ENCODE measurements around the gene PLSCR1.

The PLSCR1 gene

DNA sequence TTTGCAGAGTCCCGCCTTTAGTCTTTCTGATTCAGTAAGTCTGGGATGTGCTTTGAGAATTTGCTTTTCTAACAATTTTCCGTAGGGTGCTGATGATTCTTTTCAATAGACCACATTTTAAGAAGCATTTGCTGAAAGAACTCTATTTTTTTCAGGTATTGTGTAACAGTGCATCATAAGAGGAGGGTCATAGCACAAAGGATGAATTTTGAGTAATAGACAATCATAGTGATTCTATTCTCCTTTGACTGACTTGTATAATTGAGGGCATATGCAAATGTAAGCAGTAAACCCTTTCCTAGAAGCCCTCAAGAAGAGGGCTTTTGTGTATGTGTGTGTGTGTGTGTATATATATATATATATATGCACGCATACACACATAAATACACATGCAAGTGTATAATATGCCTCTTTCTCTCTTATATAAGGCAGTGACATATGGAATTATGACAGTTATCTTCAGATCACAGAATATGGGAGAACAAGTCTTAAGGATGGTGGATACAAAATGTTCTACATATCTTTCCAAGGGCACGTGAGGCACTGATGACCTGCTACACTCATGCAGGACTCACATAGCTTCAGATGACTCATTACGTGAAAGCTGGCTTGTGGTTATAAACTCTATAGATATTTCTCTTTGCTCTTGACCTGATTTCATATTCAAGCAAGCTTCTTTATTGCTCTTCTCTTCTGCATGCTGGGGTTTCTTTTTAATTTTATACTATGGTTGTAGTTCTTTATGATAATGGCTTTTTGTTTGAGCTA is 6.5 kb upstream of the PLSCR1 start:
- TF ChIP-seq, protein P1, sequence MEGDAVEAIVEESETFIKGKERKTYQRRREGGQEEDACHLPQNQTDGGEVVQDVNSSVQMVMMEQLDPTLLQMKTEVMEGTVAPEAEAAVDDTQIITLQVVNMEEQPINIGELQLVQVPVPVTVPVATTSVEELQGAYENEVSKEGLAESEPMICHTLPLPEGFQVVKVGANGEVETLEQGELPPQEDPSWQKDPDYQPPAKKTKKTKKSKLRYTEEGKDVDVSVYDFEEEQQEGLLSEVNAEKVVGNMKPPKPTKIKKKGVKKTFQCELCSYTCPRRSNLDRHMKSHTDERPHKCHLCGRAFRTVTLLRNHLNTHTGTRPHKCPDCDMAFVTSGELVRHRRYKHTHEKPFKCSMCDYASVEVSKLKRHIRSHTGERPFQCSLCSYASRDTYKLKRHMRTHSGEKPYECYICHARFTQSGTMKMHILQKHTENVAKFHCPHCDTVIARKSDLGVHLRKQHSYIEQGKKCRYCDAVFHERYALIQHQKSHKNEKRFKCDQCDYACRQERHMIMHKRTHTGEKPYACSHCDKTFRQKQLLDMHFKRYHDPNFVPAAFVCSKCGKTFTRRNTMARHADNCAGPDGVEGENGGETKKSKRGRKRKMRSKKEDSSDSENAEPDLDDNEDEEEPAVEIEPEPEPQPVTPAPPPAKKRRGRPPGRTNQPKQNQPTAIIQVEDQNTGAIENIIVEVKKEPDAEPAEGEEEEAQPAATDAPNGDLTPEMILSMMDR (IDR thresholded peaks at IDR 0.05; ENCODE audit: low read depth, low read length), result no peak
- peak; percentile 82 to 91 for DNase-seq (ENCODE audit: low read depth in 2 of 2)
- no peak overlapping the region for H3K4me3 ChIP-seq (replicated peaks in 1 of 2; ENCODE audit: low read depth in 2 of 2, low read length in 2 of 2)

DNA sequence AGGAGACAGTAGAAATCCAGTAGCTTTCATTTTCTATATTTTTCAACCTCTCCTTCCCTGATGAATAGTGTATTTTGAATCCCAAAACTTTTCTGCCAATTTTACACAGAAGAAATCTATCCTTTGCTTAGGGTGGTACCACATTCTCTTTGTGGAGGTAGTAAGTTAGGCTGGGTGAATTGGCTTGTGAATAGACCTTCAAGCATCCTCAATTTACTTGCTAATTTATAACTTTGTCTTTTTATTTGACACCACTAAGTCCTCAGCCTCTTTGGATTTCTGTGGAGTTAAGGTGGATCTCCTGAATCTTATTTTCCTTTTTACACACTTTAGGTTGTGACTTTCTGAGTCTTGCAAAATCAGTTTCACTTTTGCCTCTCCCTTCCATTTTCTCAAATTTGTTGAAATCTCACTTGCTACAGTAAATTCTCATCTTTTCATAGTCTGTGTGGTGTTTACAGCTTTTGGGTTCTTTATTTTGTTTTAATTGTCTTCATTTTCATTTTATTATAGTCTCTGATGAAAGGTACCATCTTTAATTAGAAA is 5.7 kb upstream of the PLSCR1 start:
- TF ChIP-seq, protein P1 (IDR thresholded peaks at IDR 0.05; ENCODE audit: low read depth, low read length), result no peak
- H3K4me3 ChIP-seq (replicated peaks in 1 of 2; ENCODE audit: low read depth in 2 of 2, low read length in 2 of 2), result no peak overlapping the region
- DNase-seq (ENCODE audit: low read depth in 2 of 2), result no peak

- TF ChIP-seq, protein P1 (IDR thresholded peaks at IDR 0.05; ENCODE audit: low read depth, low read length), result no peak
- no peak for DNase-seq (ENCODE audit: low read depth in 2 of 2)
- H3K4me3 ChIP-seq (replicated peaks in 1 of 2; ENCODE audit: low read depth in 2 of 2, low read length in 2 of 2), result no peak overlapping the region
Observed at GRCh38 chr3:146547235-146547835, 2.9 kb upstream of the PLSCR1 start.

DNA sequence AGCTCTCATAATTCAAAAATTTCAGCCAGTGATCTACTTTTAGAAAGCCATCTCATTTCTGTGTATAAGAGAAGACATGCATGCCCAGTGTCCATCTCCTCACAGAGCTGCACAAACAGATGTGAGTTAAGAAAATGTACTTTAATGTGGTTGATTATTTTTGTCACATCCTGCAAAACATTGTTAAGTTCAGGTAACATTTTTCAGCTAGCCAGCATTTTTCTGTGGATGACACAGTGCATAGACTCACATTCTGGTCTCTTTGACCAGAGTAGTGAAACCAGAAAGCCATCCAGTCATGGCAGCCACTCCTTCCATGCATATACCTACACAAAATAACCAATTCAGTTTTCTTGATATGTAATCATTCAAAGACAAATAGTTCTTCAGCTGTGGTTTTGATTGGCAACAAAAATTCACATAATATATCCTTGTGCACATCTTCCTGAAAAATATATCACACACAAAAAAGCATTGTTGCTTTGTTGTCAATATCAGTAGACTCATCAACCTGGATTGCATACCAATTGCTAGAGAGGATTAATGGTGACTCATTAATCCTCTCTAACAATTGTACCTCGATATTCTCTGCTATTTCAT is 2.1 kb upstream of the PLSCR1 start:
- H3K4me3 ChIP-seq (replicated peaks in 1 of 2; ENCODE audit: low read depth in 2 of 2, low read length in 2 of 2), result no peak overlapping the region
- DNase-seq (ENCODE audit: low read depth in 2 of 2), result no peak
- TF ChIP-seq, protein P1 (IDR thresholded peaks at IDR 0.05; ENCODE audit: low read depth, low read length), result no peak

DNA sequence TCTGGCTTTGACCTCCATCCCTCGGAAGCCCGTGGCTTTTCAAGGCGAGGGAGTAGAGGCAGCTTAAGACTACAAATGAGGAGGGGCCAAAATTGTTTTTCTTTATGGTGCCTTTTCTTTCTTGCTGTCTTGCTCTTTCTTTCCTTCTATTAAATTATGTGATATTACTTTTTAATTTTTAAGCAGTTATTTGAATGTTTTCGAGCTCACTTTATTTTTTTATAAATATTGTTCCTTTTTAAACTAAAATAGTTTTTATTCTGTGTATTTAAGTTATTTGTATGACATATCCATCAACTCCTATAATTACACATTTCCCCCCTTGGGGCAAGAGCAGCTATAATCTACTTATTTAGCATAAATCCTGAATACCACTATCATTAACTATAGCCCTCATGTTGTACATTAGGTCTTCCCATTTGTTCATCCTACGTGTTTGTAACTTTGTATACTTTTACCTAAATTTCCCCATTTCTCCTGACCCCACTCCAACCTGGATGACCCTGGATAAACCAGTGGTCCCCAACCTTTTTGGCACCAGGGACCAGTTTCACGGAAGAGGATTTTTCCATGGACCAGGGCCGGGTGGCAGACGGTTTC is 622 bp upstream of the PLSCR1 start:
- no peak for DNase-seq (ENCODE audit: low read depth in 2 of 2)
- TF ChIP-seq, protein P1 (IDR thresholded peaks at IDR 0.05; ENCODE audit: low read depth, low read length), result no peak
- H3K4me3 ChIP-seq (replicated peaks in 1 of 2; ENCODE audit: low read depth in 2 of 2, low read length in 2 of 2), result peak overlapping the region; percentile 74 to 84

- H3K4me3 ChIP-seq (replicated peaks in 1 of 2; ENCODE audit: low read depth in 2 of 2, low read length in 2 of 2), result peak overlapping the region; percentile 74 to 84
- peak; percentile 52 to 79 for DNase-seq (ENCODE audit: low read depth in 2 of 2)
- TF ChIP-seq, protein P1 (IDR thresholded peaks at IDR 0.05; ENCODE audit: low read depth, low read length), result no peak
Observed at GRCh38 chr3:146543461-146544001, 876 bp downstream of the PLSCR1 start.

All from cardiac fibroblast (primary cell).